Measurements from ENCODE around the gene PSMD7.

DNA sequence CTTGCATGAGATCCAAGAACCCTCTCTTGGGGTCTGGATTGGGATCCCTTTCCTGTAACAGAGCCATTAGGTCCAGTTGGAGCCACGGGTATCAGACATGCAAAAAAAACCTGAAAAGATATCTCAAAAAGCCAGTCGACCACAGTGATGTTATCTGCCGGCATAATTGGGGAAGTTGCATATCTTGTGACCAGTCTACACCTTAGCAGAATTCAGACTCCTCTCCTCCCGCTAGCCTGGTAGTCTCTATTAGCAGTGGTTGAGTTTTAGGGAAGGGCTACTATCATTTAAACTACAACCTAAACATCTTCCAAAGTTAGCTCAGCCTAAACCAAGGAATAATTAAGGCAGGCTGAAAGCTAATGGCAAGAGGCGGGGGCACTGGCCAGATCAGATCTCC is 16.2 kb upstream of the PSMD7 start:
- TF ChIP-seq, protein P1, sequence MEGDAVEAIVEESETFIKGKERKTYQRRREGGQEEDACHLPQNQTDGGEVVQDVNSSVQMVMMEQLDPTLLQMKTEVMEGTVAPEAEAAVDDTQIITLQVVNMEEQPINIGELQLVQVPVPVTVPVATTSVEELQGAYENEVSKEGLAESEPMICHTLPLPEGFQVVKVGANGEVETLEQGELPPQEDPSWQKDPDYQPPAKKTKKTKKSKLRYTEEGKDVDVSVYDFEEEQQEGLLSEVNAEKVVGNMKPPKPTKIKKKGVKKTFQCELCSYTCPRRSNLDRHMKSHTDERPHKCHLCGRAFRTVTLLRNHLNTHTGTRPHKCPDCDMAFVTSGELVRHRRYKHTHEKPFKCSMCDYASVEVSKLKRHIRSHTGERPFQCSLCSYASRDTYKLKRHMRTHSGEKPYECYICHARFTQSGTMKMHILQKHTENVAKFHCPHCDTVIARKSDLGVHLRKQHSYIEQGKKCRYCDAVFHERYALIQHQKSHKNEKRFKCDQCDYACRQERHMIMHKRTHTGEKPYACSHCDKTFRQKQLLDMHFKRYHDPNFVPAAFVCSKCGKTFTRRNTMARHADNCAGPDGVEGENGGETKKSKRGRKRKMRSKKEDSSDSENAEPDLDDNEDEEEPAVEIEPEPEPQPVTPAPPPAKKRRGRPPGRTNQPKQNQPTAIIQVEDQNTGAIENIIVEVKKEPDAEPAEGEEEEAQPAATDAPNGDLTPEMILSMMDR (conservative IDR thresholded peaks at IDR 0.05; ENCODE audit: low read depth, low read length) = no peak
- TF ChIP-seq POLR2A (IDR thresholded peaks at IDR 0.05; ENCODE audit: low read depth, low read length) (no peak), BHLHE40 (IDR thresholded peaks at IDR 0.05; ENCODE audit: low read depth, low read length) (no peak), RAD21 (IDR thresholded peaks at IDR 0.05; ENCODE audit: low read length) (no peak), MAFK (IDR thresholded peaks at IDR 0.05; ENCODE audit: low read depth, low read length) (no peak), MAZ (IDR thresholded peaks at IDR 0.05; ENCODE audit: borderline replicate concordance, low read depth, low read length) (no peak), MXI1 (IDR thresholded peaks at IDR 0.05; ENCODE audit: borderline replicate concordance, low read depth, low read length) (no peak), RFX5 (IDR thresholded peaks at IDR 0.05; ENCODE audit: low read depth, low read length) (no peak), CHD1 (IDR thresholded peaks at IDR 0.05; ENCODE audit: low read depth, low read length) (no peak), SMC3 (IDR thresholded peaks at IDR 0.05; ENCODE audit: low read depth, low read length) (no peak), RCOR1 (IDR thresholded peaks at IDR 0.05; ENCODE audit: insufficient replicate concordance, low read length) (no peak), CEBPB (IDR thresholded peaks at IDR 0.05; ENCODE audit: low read depth, low read length) (no peak)
- TF ChIP-seq, protein P2, sequence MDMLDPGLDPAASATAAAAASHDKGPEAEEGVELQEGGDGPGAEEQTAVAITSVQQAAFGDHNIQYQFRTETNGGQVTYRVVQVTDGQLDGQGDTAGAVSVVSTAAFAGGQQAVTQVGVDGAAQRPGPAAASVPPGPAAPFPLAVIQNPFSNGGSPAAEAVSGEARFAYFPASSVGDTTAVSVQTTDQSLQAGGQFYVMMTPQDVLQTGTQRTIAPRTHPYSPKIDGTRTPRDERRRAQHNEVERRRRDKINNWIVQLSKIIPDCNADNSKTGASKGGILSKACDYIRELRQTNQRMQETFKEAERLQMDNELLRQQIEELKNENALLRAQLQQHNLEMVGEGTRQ (IDR thresholded peaks at IDR 0.05; ENCODE audit: low read depth, low read length) = no peak
